Smooth muscle cell (in vitro differentiated cells): ENCODE measurements around the gene STPG1. TPM values are rescaled to one million over a fixed set of nuclear protein-coding genes. Genes with fewer than 3 reads are reported as not detected.

ENCODE experiments used
- DNase-seq: peaks from one replicate; lab custom pipeline; 2025; ENCODE audit not compliant: unreplicated experiment; lab: John Stamatoyannopoulos, UW
- H2AFZ ChIP-seq: fragments of 200-600 bp; sonication (generic); 2 replicates; pipeline ENCODE4 v1.6.0; 2016; ENCODE audit warnings: antibody characterized with exemption, low read depth, mild to moderate bottlenecking
- H3F3A ChIP-seq: fragments of 200-600 bp; sonication (generic); 2 replicates; pipeline ENCODE4 v1.6.0; 2017; ENCODE audit warnings: antibody characterized with exemption, low read depth
- H3K27ac ChIP-seq: fragments of 200-600 bp; sonication (generic); 2 replicates; pipeline ENCODE4 v1.5.1; 2016; ENCODE audit warnings: low read depth, mild to moderate bottlenecking
- H3K27me3 ChIP-seq: fragments of 200-600 bp; sonication (generic); 2 replicates; pipeline ENCODE4 v1.6.1; 2016; ENCODE audit warnings: low read depth, mild to moderate bottlenecking
- H3K36me3 ChIP-seq: fragments of 200-600 bp; sonication (generic); 2 replicates; pipeline ENCODE4 v1.5.1; 2016; ENCODE audit warnings: low read depth
- H3K4me1 ChIP-seq: fragments of 200-600 bp; sonication (generic); 2 replicates; pipeline ENCODE4 v1.5.1; 2016; ENCODE audit warnings: low read depth
- H3K4me2 ChIP-seq: fragments of 200-600 bp; sonication (generic); 2 replicates; pipeline ENCODE4 v1.6.0; 2016; ENCODE audit warnings: mild to moderate bottlenecking
- H3K4me3 ChIP-seq: fragments of 200-600 bp; sonication (generic); 2 replicates; pipeline ENCODE4 v1.5.1; 2016; ENCODE audit warnings: mild to moderate bottlenecking
- H3K79me2 ChIP-seq: fragments of 200-600 bp; sonication (generic); 2 replicates; pipeline ENCODE4 v1.6.0; 2016; ENCODE audit warnings: low read depth, mild to moderate bottlenecking
- H3K9ac ChIP-seq: fragments of 200-600 bp; sonication (generic); 2 replicates; pipeline ENCODE4 v1.6.0; 2016; ENCODE audit warnings: low read depth
- H3K9me3 ChIP-seq: fragments of 200-600 bp; sonication (generic); replicated peaks from 2 replicates; pipeline ENCODE4 v1.5.1; 2016; ENCODE audit warnings: low read depth
- H4K20me1 ChIP-seq: fragments of 200-600 bp; sonication (generic); 2 replicates; pipeline ENCODE4 v1.6.0; 2016; ENCODE audit warnings: low read depth
- CTCF ChIP-seq: fragments of 200-600 bp; sonication (generic); IDR thresholded peaks from 2 replicates; pipeline ENCODE4 v1.5.1; 2017; ENCODE audit warnings: borderline replicate concordance, mild to moderate bottlenecking, antibody characterized with exemption; ENCODE audit not compliant: insufficient read depth, poor library complexity, severe bottlenecking
- WGBS: methylation state at CpG from one replicate; pipeline ENCODE4 v1.1.7; 2016; ENCODE audit warnings: low lambda C conversion rate; 5-methylcytosine and 5-hydroxymethylcytosine counted together
- polyA plus RNA-seq: library from polyadenylated mRNA; unstranded; fragments of >200 nt; fragmentation: Nextera tagmentation; extraction: Ambion mirVana; gene quantifications from 2 replicates; pipeline ENCODE4 v1.2.1, GENCODE V29; 2016
- total RNA-seq: library from RNA; depleted of rRNA; stranded (reverse); fragments of >200 nt; gene quantifications from 2 replicates; pipeline ENCODE4 v1.2.3, GENCODE V29; 2014

The STPG1 gene
- total and polyA plus RNA-seq, 2 experiments from 2014 or later = 4.9 to 6.8 TPM

- Histone ChIP-seq H3K9me3 (no peaks in the 10 kb centered on the region), H3K9ac (no peak overlapping the region), H4K20me1 (peaks cover 40% of the 10 kb centered on the region), H2AFZ (no peak overlapping the region), H3K4me2 (no peak overlapping the region), H3K79me2 (no peaks in the 10 kb centered on the region), H3K4me3 (no peak overlapping the region), H3K27me3 (no peaks in the 10 kb centered on the region), H3K4me1 (peaks cover 7% of the 10 kb centered on the region), H3K36me3 (no peaks in the 10 kb centered on the region), H3F3A (peaks cover 13% of the 10 kb centered on the region), H3K27ac (no peak overlapping the region)
- no peak for TF ChIP-seq CTCF
- 92% methylated on average over 1 of the region's 1 CpG for WGBS
- DNase-seq = no peak
Measured at GRCh38 chr1:24387636-24388175, 25.9 kb downstream of the STPG1 start.

- Histone ChIP-seq H3K79me2 (no peaks in the 10 kb centered on the region), H3F3A (peaks cover 13% of the 10 kb centered on the region), H3K27ac (no peak overlapping the region), H3K9ac (no peak overlapping the region), H3K27me3 (no peaks in the 10 kb centered on the region), H2AFZ (no peak overlapping the region), H3K9me3 (no peaks in the 10 kb centered on the region), H3K4me2 (no peak overlapping the region), H3K4me3 (no peak overlapping the region), H3K36me3 (no peaks in the 10 kb centered on the region), H4K20me1 (peaks cover 40% of the 10 kb centered on the region), H3K4me1 (peaks cover 7% of the 10 kb centered on the region)
- WGBS = 94% methylated on average over 11 of the region's 11 CpGs
- TF ChIP-seq CTCF = no peak
- no peak for DNase-seq
Measured at GRCh38 chr1:24386931-24387330, 26.7 kb downstream of the STPG1 start.

GRCh38 chr1:24386241-24386640, 27.3 kb downstream of the STPG1 start:
- 64% methylated on average over 9 of the region's 9 CpGs for WGBS
- DNase-seq = no peak
- H3K4me3 ChIP-seq = no peak overlapping the region
- H3K4me2 ChIP-seq = peak overlapping the region; percentile 40
- H3K27ac ChIP-seq = no peak overlapping the region
- no peaks in the 10 kb centered on the region for H3K79me2 ChIP-seq
- peaks cover 7% of the 10 kb centered on the region for H3K27me3 ChIP-seq
- H4K20me1 ChIP-seq = peaks cover 37% of the 10 kb centered on the region
- no peak overlapping the region for H2AFZ ChIP-seq
- no peaks in the 10 kb centered on the region for H3K36me3 ChIP-seq
- peaks cover 7% of the 10 kb centered on the region for H3K4me1 ChIP-seq
- H3F3A ChIP-seq = peaks cover 13% of the 10 kb centered on the region
- H3K9me3 ChIP-seq = no peaks in the 10 kb centered on the region
- H3K9ac ChIP-seq = no peak overlapping the region
- no peak for TF ChIP-seq CTCF
